HG03045 (cell line): ENCODE data around the gene HSPA1L.

ENCODE experiments used
- ATAC-seq: cut with Tn5 transposase; IDR thresholded peaks from one replicate; pipeline ENCODE4 v1.9.1; 2021; ENCODE audit warnings: mild to moderate bottlenecking, moderate library complexity; ENCODE audit not compliant: unreplicated experiment

Gene HSPA1L

DNA sequence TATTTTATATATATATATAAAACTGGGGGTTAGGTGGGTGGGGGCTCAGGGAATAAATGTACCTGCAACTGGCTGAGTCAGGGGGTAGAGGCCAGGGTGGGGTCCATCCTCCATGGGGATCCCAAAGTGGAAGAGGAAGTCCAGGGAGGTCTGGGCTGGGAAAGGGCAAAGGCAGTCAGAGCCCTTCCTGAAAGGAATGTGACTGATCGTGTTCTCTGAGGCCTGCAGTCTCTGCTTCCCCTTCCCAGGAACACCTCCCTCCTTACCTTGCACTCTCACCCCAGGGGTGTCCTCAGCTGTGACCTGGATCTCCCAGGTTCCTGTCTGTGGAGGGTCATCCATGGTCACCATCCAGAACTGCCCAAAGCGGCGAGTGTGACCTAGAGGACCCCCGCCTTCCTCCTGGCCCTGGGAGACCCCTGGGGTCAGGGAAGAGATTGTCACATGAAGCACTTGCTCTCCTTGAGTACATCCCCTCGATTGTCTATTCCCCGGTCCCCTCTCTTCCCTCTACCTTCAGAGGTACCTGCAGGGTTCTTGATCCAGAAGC is 47.9 kb downstream of the HSPA1L start:
- ATAC-seq = no peak

GRCh38 chr6:31765910-31766794 is 48.9 kb downstream of the HSPA1L start:
- no peak for ATAC-seq

GRCh38 chr6:31765559-31765909 is 49.5 kb downstream of the HSPA1L start:
- ATAC-seq = no peak

GRCh38 chr6:31764198-31764597 is 50.9 kb downstream of the HSPA1L start:
- no peak for ATAC-seq

GRCh38 chr6:31763619-31763940 is 51.5 kb downstream of the HSPA1L start:
- ATAC-seq = no peak

GRCh38 chr6:31762878-31763618 is 52.0 kb downstream of the HSPA1L start:
- no peak for ATAC-seq

- ATAC-seq = no peak
These were observed 52.7 kb downstream of the HSPA1L start, which contains the start of gene SAPCD1 for GRCh38 chr6:31762356-31762755. SAPCD1 (plus strand) TSS chr6:31762656; CDS start chr6:31763055, 399 bp downstream.

- ATAC-seq = no peak
These were observed 53.7 kb downstream of the HSPA1L start for GRCh38 chr6:31761343-31761742.

- ATAC-seq = no peak
These were observed 54.3 kb downstream of the HSPA1L start for GRCh38 chr6:31760790-31761189.
